ENCODE data around the gene SPEF1. TPM values are rescaled to one million over a fixed set of nuclear protein-coding genes. Genes with fewer than 3 reads are reported as not detected.

Gene SPEF1
- total and polyA plus RNA-seq, 10 of the 15 experiments (the other 5 are each of a cell fraction or from before 2014, with no cell fraction given): 0.12 TPM; not detected in 9

- Histone ChIP-seq H3K4me2 (ENCODE audit: control insufficient read depth, insufficient read depth) (no peak overlapping the region), H3K4me1 (ENCODE audit: control insufficient read depth, insufficient read depth, low read length) (no peaks in the 10 kb centered on the region), H3K36me3 (ENCODE audit: control insufficient read depth in 2 of 2, insufficient read depth in 2 of 2, low read length in 1 of 2) (no peaks in the 10 kb centered on the region), H3K27me3 (replicated peaks in 1 of 2; ENCODE audit: control insufficient read depth in 2 of 2, insufficient read depth in 2 of 2, low read length in 1 of 2) (peaks cover 1 to 4% of the 10 kb centered on the region in 2 experiments; a peak in 1 of 4 replicates), H2AFZ (ENCODE audit: control insufficient read depth, low read depth, low read length) (no peak overlapping the region), H3K27ac (ENCODE audit: control insufficient read depth, insufficient read depth) (no peak overlapping the region), H3K4me3 (no peak overlapping the region), H4K20me1 (ENCODE audit: control insufficient read depth, insufficient read depth) (no peaks in the 10 kb centered on the region), H3K79me2 (ENCODE audit: control insufficient read depth, insufficient read depth, low read length) (no peaks in the 10 kb centered on the region), H3K9ac (ENCODE audit: control insufficient read depth, insufficient read depth, low read length) (no peak overlapping the region), H3K9me3 (replicated peaks; ENCODE audit: control insufficient read depth, insufficient read depth, low read length) (no peaks in the 10 kb centered on the region)
- TF ChIP-seq MTA2 (IDR thresholded peaks at IDR 0.05; ENCODE audit: low read depth) (no peak), STAT1 (conservative IDR thresholded peaks at IDR 0.05) (no peak), YBX1 (IDR thresholded peaks at IDR 0.05) (no peak), ZBTB11 (CRISPR knock-in tag; IDR thresholded peaks at IDR 0.05) (no peak), ZNF274 (IDR thresholded peaks at IDR 0.05; ENCODE audit: insufficient read depth, insufficient read length) (no peak), KAT2A (conservative IDR thresholded peaks at IDR 0.05; ENCODE audit: control insufficient read depth, low read depth, low read length) (no peak), ZNF207 (IDR thresholded peaks at IDR 0.05; ENCODE audit: borderline replicate concordance) (no peak), RBBP5 (conservative IDR thresholded peaks at IDR 0.05) (no peak), POU2F2 (IDR thresholded peaks at IDR 0.05; ENCODE audit: borderline replicate concordance, low read depth, low read length) (no peak), JUNB (IDR thresholded peaks at IDR 0.05) (no peak)
- TF ChIP-seq, protein P1, sequence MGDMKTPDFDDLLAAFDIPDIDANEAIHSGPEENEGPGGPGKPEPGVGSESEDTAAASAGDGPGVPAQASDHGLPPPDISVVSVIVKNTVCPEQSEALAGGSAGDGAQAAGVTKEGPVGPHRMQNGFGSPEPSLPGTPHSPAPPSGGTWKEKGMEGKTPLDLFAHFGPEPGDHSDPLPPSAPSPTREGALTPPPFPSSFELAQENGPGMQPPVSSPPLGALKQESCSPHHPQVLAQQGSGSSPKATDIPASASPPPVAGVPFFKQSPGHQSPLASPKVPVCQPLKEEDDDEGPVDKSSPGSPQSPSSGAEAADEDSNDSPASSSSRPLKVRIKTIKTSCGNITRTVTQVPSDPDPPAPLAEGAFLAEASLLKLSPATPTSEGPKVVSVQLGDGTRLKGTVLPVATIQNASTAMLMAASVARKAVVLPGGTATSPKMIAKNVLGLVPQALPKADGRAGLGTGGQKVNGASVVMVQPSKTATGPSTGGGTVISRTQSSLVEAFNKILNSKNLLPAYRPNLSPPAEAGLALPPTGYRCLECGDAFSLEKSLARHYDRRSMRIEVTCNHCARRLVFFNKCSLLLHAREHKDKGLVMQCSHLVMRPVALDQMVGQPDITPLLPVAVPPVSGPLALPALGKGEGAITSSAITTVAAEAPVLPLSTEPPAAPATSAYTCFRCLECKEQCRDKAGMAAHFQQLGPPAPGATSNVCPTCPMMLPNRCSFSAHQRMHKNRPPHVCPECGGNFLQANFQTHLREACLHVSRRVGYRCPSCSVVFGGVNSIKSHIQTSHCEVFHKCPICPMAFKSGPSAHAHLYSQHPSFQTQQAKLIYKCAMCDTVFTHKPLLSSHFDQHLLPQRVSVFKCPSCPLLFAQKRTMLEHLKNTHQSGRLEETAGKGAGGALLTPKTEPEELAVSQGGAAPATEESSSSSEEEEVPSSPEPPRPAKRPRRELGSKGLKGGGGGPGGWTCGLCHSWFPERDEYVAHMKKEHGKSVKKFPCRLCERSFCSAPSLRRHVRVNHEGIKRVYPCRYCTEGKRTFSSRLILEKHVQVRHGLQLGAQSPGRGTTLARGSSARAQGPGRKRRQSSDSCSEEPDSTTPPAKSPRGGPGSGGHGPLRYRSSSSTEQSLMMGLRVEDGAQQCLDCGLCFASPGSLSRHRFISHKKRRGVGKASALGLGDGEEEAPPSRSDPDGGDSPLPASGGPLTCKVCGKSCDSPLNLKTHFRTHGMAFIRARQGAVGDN (IDR thresholded peaks at IDR 0.05): no peak
- TF ChIP-seq, protein P2, sequence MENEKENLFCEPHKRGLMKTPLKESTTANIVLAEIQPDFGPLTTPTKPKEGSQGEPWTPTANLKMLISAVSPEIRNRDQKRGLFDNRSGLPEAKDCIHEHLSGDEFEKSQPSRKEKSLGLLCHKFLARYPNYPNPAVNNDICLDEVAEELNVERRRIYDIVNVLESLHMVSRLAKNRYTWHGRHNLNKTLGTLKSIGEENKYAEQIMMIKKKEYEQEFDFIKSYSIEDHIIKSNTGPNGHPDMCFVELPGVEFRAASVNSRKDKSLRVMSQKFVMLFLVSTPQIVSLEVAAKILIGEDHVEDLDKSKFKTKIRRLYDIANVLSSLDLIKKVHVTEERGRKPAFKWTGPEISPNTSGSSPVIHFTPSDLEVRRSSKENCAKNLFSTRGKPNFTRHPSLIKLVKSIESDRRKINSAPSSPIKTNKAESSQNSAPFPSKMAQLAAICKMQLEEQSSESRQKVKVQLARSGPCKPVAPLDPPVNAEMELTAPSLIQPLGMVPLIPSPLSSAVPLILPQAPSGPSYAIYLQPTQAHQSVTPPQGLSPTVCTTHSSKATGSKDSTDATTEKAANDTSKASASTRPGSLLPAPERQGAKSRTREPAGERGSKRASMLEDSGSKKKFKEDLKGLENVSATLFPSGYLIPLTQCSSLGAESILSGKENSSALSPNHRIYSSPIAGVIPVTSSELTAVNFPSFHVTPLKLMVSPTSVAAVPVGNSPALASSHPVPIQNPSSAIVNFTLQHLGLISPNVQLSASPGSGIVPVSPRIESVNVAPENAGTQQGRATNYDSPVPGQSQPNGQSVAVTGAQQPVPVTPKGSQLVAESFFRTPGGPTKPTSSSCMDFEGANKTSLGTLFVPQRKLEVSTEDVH (IDR thresholded peaks at IDR 0.05; ENCODE audit: low read depth, partially characterized antibody): no peak
- TF ChIP-seq, protein P3, sequence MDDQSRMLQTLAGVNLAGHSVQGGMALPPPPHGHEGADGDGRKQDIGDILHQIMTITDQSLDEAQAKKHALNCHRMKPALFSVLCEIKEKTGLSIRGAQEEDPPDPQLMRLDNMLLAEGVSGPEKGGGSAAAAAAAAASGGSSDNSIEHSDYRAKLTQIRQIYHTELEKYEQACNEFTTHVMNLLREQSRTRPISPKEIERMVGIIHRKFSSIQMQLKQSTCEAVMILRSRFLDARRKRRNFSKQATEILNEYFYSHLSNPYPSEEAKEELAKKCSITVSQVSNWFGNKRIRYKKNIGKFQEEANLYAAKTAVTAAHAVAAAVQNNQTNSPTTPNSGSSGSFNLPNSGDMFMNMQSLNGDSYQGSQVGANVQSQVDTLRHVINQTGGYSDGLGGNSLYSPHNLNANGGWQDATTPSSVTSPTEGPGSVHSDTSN (IDR thresholded peaks at IDR 0.05; ENCODE audit: insufficient replicate concordance, low read depth, low read length): no peak
- ChIA-PET CTCF (no interaction called here), SMC1A (ENCODE audit: uncharacterized antibody, unreplicated experiment) (no interaction called here), POLR2A (no interaction called here), RAD21 (ENCODE audit: unreplicated experiment) (no interaction called here)
- in situ Hi-C loops (cut with MboI) (no loop called here), intact Hi-C loops (cut with micrococcal nuclease; ENCODE audit: unreplicated experiment) (no loop called here)
- DNase-seq (ENCODE audit: low read depth, low spot score) (no peak), ATAC-seq (no peak), FAIRE-seq (no peak)
- no TSS peak for BruUV-seq (replicated peaks)
- WGBS (ENCODE audit: insufficient coverage, insufficient replicate concordance, low lambda C conversion rate, missing lambda C conversion rate): 17% methylated on average over 5 of the region's 5 CpGs
These were observed 52.9 kb downstream of the SPEF1 start for GRCh38 chr20:3728354-3728753.
